Activated naive CD4-positive, alpha-beta T cell treated with anti-CD3 and anti-CD28 coated beads, Interleukin-2, amount 10 ng/mL, durations not matched to agents 7 days and 5 days (primary cell): ENCODE data around the gene SPSB3.

Source experiments
- CTCF ChIA-PET: fragments of 350-600 bp; sonication (Branson Sonifier 250); formaldehyde crosslinking; loops from one replicate; lab custom pipeline; 2021; ENCODE audit warnings: antibody characterized with exemption; lab: Charles Lee
- DNase-seq: peaks from one replicate; pipeline ENCODE4 v3.0.0-alpha.2; 2020
- H3K27ac Mint-ChIP-seq: one replicate; pipeline ENCODE4 v1.8.0; 2021; ENCODE audit warnings: mild to moderate bottlenecking, moderate library complexity, mixed read lengths
- H3K27me3 Mint-ChIP-seq: one replicate; pipeline ENCODE4 v1.8.0; 2021; ENCODE audit warnings: mild to moderate bottlenecking, mixed read lengths
- H3K36me3 Mint-ChIP-seq: one replicate; pipeline ENCODE4 v1.8.0; 2021; ENCODE audit warnings: mixed read lengths
- H3K4me1 Mint-ChIP-seq: one replicate; pipeline ENCODE4 v1.8.0; 2021; ENCODE audit warnings: mixed read lengths
- H3K4me3 Mint-ChIP-seq: one replicate; pipeline ENCODE4 v1.8.0; 2021; ENCODE audit warnings: mild to moderate bottlenecking, moderate library complexity, mixed read lengths
- H3K9me3 Mint-ChIP-seq: one replicate; pipeline ENCODE4 v1.8.0; 2021; ENCODE audit warnings: mixed read lengths

SPSB3 gene

GRCh38 chr16:1788095-1788707 lies 5.8 kb upstream of the SPSB3 start:
- H3K27me3 Mint-ChIP-seq: no peaks in the 10 kb centered on the region
- peaks cover 14% of the 10 kb centered on the region for H3K4me1 Mint-ChIP-seq
- no peak overlapping the region for H3K27ac Mint-ChIP-seq
- H3K4me3 Mint-ChIP-seq: no peak overlapping the region
- no peak for DNase-seq
- H3K9me3 Mint-ChIP-seq: no peaks in the 10 kb centered on the region
- H3K36me3 Mint-ChIP-seq: peaks cover 5% of the 10 kb centered on the region
- CTCF ChIA-PET: no interaction called here

- CTCF ChIA-PET: no interaction called here
- Mint-ChIP-seq H3K27ac (no peak overlapping the region), H3K4me3 (no peak overlapping the region), H3K36me3 (peaks cover 5% of the 10 kb centered on the region), H3K4me1 (peaks cover 15% of the 10 kb centered on the region), H3K9me3 (no peaks in the 10 kb centered on the region), H3K27me3 (no peaks in the 10 kb centered on the region)
- DNase-seq: no peak
These were observed 5.1 kb upstream of the SPSB3 start for GRCh38 chr16:1787322-1788094.

- peaks cover 5% of the 10 kb centered on the region for H3K36me3 Mint-ChIP-seq
These were observed 4.6 kb upstream of the SPSB3 start for GRCh38 chr16:1787056-1787321.

DNA sequence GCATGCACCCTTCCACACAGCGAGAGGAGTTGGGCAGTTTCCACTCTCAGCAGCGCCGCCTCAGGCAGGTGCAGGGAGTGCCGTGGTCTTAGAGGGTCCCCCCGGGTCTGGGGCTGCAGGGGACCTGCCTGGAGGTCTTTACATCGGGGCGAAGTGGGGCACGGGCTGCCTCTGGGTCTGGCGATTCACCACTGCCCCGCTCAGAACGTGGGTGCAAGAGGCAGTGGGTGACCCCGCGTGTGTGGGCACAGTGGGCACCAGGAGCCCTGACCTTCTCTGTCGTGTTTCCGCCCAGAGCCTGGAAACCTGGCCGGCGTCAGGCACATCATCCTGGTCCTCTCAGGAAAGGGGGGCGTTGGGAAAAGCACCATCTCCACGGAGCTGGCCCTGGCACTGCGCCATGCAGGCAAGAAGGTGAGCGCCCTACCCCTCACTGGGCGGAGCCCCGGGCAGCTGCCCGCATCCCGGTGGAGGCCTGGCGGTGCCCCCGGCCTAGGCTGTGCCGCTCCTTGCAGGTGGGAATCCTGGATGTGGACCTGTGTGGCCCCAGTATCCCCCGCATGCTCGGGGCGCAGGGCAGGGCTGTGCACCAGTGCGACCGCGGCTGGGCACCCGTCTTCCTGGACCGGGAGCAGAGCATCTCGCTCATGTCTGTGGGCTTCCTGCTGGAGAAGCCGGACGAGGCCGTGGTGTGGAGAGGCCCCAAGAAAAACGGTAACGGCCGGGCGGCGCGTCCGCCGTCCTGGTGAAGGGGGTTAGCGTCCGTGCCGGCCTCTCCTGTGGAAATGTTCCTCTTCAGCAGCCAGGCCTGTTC lies 4.1 kb upstream of the SPSB3 start:
- no peak overlapping the region for H3K4me3 Mint-ChIP-seq
- no peak for DNase-seq
- CTCF ChIA-PET: no interaction called here
- peaks cover 5% of the 10 kb centered on the region for H3K36me3 Mint-ChIP-seq
- no peaks in the 10 kb centered on the region for H3K9me3 Mint-ChIP-seq
- H3K4me1 Mint-ChIP-seq: peaks cover 20% of the 10 kb centered on the region
- no peaks in the 10 kb centered on the region for H3K27me3 Mint-ChIP-seq
- no peak overlapping the region for H3K27ac Mint-ChIP-seq

More at GRCh38 chr16:1787056-1787321, 4.6 kb upstream of the SPSB3 start:
- Mint-ChIP-seq H3K4me1 (peaks cover 15% of the 10 kb centered on the region), H3K27ac (no peak overlapping the region), H3K27me3 (no peaks in the 10 kb centered on the region), H3K4me3 (no peak overlapping the region), H3K9me3 (no peaks in the 10 kb centered on the region)
- DNase-seq: no peak
- CTCF ChIA-PET: no interaction called here

GRCh38 chr16:1785846-1786170 lies 3.4 kb upstream of the SPSB3 start:
- no peaks in the 10 kb centered on the region for H3K27me3 Mint-ChIP-seq
- H3K4me1 Mint-ChIP-seq: peaks cover 26% of the 10 kb centered on the region
- peaks cover 5% of the 10 kb centered on the region for H3K36me3 Mint-ChIP-seq
- no peaks in the 10 kb centered on the region for H3K9me3 Mint-ChIP-seq
- CTCF ChIA-PET: no interaction called here
- H3K4me3 Mint-ChIP-seq: no peak overlapping the region
- DNase-seq: no peak
- H3K27ac Mint-ChIP-seq: no peak overlapping the region

- Mint-ChIP-seq H3K27me3 (no peaks in the 10 kb centered on the region), H3K4me3 (peak overlapping the region; percentile 63), H3K36me3 (peaks cover 5% of the 10 kb centered on the region), H3K9me3 (no peaks in the 10 kb centered on the region), H3K27ac (peak overlapping the region; percentile 45), H3K4me1 (peaks cover 28% of the 10 kb centered on the region)
- no peak for DNase-seq
- CTCF ChIA-PET: no interaction called here
These were observed 2.8 kb upstream of the SPSB3 start for GRCh38 chr16:1784977-1785845.

- Mint-ChIP-seq H3K27ac (peak overlapping the region; percentile 87), H3K27me3 (no peaks in the 10 kb centered on the region), H3K4me1 (peaks cover 28% of the 10 kb centered on the region), H3K36me3 (no peaks in the 10 kb centered on the region), H3K4me3 (peak overlapping the region; percentile 86), H3K9me3 (no peaks in the 10 kb centered on the region)
- CTCF ChIA-PET: interaction anchor here (0.6 to 1.1 kb wide), 6 partner anchors 8 to 710 kb away, joined by 3 to 9 read pairs (median 4); partner anchors contain the start of genes EME2, MAPK8IP3, MRPS34 and NME3
- DNase-seq: peak; percentile 60
These were observed 488 bp downstream of the SPSB3 start for GRCh38 chr16:1781758-1782407.

- H3K36me3 Mint-ChIP-seq: no peaks in the 10 kb centered on the region
- CTCF ChIA-PET: interaction anchor here (1.0 kb wide), 1 partner anchor 11 kb away, joined by 3 read pairs; the partner anchor contains the start of gene NME3
- no peaks in the 10 kb centered on the region for H3K9me3 Mint-ChIP-seq
- peaks cover 28% of the 10 kb centered on the region for H3K4me1 Mint-ChIP-seq
- H3K27me3 Mint-ChIP-seq: no peaks in the 10 kb centered on the region
- peak overlapping the region; percentile 82 for H3K4me3 Mint-ChIP-seq
- DNase-seq: no peak
- H3K27ac Mint-ChIP-seq: peak overlapping the region; percentile 87
These were observed 1.1 kb downstream of the SPSB3 start for GRCh38 chr16:1781254-1781653.

DNA sequence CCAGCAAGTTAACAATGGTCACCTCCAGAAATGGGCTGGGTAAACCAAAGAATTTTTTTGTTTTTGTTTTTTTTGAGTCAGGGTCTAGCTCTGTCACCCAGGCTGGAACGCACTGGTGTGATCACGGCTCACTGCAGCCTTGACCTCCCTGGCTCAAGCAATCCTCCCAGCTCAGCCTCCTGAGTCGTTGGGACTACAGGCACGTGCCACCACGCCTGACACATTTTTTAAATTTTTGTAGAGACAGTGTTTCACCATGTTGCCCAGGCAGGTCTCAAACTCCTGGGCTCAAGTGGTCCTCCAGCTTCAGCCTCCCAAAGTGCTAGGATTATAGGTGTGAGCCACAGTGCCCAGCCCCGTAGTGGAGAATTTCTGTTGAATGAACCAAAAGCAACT lies 1.7 kb downstream of the SPSB3 start:
- no peak for DNase-seq
- no peaks in the 10 kb centered on the region for H3K36me3 Mint-ChIP-seq
- H3K27ac Mint-ChIP-seq: no peak overlapping the region
- H3K9me3 Mint-ChIP-seq: no peaks in the 10 kb centered on the region
- no peaks in the 10 kb centered on the region for H3K27me3 Mint-ChIP-seq
- H3K4me3 Mint-ChIP-seq: peak overlapping the region; percentile 82
- peaks cover 28% of the 10 kb centered on the region for H3K4me1 Mint-ChIP-seq
- CTCF ChIA-PET: no interaction called here

- Mint-ChIP-seq H3K27me3 (no peaks in the 10 kb centered on the region), H3K27ac (no peak overlapping the region), H3K9me3 (no peaks in the 10 kb centered on the region), H3K4me3 (peak overlapping the region; percentile 43), H3K36me3 (no peaks in the 10 kb centered on the region), H3K4me1 (peaks cover 31% of the 10 kb centered on the region)
- DNase-seq: no peak
- CTCF ChIA-PET: interaction anchor here (0.5 kb wide), 1 partner anchor 1265 kb away, joined by 3 read pairs; no protein-coding TSS in a partner anchor
These were observed 2.4 kb downstream of the SPSB3 start for GRCh38 chr16:1779741-1780676.

- no peak for DNase-seq
- H3K4me3 Mint-ChIP-seq: peak overlapping the region; percentile 15
- H3K36me3 Mint-ChIP-seq: no peaks in the 10 kb centered on the region
- H3K4me1 Mint-ChIP-seq: peaks cover 33% of the 10 kb centered on the region
- H3K27me3 Mint-ChIP-seq: no peaks in the 10 kb centered on the region
- no peak overlapping the region for H3K27ac Mint-ChIP-seq
- CTCF ChIA-PET: interaction anchor here (0.5 kb wide), 1 partner anchor 1264 kb away, joined by 3 read pairs; no protein-coding TSS in a partner anchor
- H3K9me3 Mint-ChIP-seq: no peaks in the 10 kb centered on the region
These were observed 3.1 kb downstream of the SPSB3 start for GRCh38 chr16:1779234-1779701.

DNA sequence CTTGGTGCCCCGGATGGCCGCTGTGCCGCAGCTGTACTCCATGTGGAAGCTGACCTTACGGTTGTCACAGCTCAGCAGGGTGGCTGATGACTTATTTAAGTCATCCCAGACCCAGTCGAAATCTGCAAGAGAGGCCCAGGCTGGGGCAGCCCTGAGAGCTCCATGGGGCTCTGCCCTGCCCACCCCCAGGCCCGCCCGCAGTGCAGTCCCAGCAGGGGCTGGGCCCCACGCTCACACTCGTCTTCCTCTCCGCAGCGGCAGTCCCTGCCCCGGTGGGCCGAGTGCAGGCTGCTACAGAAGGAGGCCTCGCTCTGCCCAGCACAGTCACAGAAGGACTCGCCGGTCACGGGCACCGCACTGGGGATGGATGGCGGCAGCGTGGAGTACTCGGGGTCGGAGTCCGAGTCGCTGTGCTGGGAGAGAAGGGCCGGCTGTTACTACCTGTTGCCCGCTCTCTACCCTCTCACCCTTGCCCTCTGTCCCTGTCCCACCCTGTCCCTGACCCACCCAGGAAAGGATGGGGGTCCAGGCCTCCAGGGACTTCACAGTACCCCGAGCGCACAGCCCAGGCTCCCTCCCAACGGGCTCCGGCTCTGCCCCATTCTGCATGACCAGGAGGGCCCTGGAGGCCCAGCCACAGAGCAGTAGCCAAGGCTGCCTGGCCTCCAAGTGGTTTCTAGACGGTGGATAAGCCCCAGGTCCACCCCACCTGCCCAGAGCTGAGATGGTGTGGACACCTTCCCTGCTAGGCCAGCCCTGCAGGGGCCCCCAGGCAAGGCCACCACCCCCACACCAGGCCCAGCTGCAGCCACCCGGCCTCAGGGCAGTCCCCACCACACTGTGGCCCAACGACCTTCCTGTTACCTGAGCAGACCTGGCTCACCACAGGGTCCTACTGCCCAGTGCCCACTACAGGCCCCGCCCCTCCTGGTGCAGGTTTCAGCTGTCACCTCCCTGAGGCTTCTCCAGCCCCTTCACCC lies 3.9 kb downstream of the SPSB3 start:
- CTCF ChIA-PET: no interaction called here
- no peak overlapping the region for H3K27ac Mint-ChIP-seq
- peak overlapping the region; percentile 15 for H3K4me3 Mint-ChIP-seq
- no peaks in the 10 kb centered on the region for H3K36me3 Mint-ChIP-seq
- no peaks in the 10 kb centered on the region for H3K9me3 Mint-ChIP-seq
- peaks cover 29% of the 10 kb centered on the region for H3K4me1 Mint-ChIP-seq
- no peaks in the 10 kb centered on the region for H3K27me3 Mint-ChIP-seq
- DNase-seq: no peak
